Neuronal stem cell (in vitro differentiated cells): Measurements from ENCODE around the gene CCM2L.
A peak's percentile ranks its signal among the peaks of the same experiment; 100 is the strongest.

ENCODE experiments used
- DNase-seq: peaks from one replicate; pipeline ENCODE4 v3.0.0-alpha.2; 2013; ENCODE audit warnings: low spot score
- H2AFZ ChIP-seq: one replicate; pipeline ENCODE4 v1.6.1; 2013; ENCODE audit warnings: mild to moderate bottlenecking, low read length, inconsistent platforms
- H2AK5ac ChIP-seq: 2 replicates; pipeline ENCODE4 v1.6.1; 2013; ENCODE audit warnings: low read depth, mild to moderate bottlenecking, inconsistent platforms, low read length, moderate library complexity, mixed read lengths
- H2BK120ac ChIP-seq: 2 replicates; pipeline ENCODE4 v1.6.1; 2013; ENCODE audit warnings: low read depth, mild to moderate bottlenecking, inconsistent platforms, low read length, moderate library complexity, mixed read lengths
- H2BK12ac ChIP-seq: one replicate; pipeline ENCODE4 v1.6.1; 2013; ENCODE audit warnings: low read length, inconsistent platforms
- H2BK15ac ChIP-seq: 2 replicates; pipeline ENCODE4 v1.6.1; 2013; ENCODE audit warnings: mild to moderate bottlenecking, low read length, inconsistent platforms, mixed read lengths
- H2BK5ac ChIP-seq: one replicate; pipeline ENCODE4 v1.6.1; 2013; ENCODE audit warnings: inconsistent platforms, mild to moderate bottlenecking, low read length, moderate library complexity
- H3K14ac ChIP-seq: one replicate; pipeline ENCODE4 v1.6.1; 2013; ENCODE audit warnings: low read length, inconsistent platforms
- H3K18ac ChIP-seq: 2 replicates; pipeline ENCODE4 v1.6.1; 2013; ENCODE audit warnings: low read length, inconsistent platforms
- H3K23ac ChIP-seq: 2 replicates; pipeline ENCODE4 v1.6.1; 2013; ENCODE audit warnings: low read depth, mild to moderate bottlenecking, mixed read lengths, low read length, inconsistent platforms; ENCODE audit not compliant: poor library complexity
- H3K27ac ChIP-seq: replicated peaks from 3 replicates; pipeline ENCODE4 v1.5.1; 2013; ENCODE audit warnings: low read length, inconsistent platforms
- H3K27me3 ChIP-seq, 3 experiments: 2 replicates each; pipeline ENCODE4 v1.6.1; 2013; ENCODE audit warnings: low read length in 3 of 3, mild to moderate bottlenecking in 2 of 3, inconsistent platforms in 1 of 3, low read depth in 1 of 3, mixed read lengths in 1 of 3, moderate library complexity in 1 of 3; ENCODE audit not compliant: control insufficient read depth in 3 of 3, insufficient read depth in 3 of 3
- H3K36me3 ChIP-seq, 2 donors: replicated peaks in 1 of 2; 2 replicates each; pipeline ENCODE4 v1.6.1; 2013; ENCODE audit warnings: low read length in 2 of 2; ENCODE audit not compliant: control insufficient read depth in 2 of 2, insufficient read depth in 2 of 2
- H3K4ac ChIP-seq: 2 replicates; pipeline ENCODE4 v1.6.1; 2013; ENCODE audit warnings: inconsistent platforms, mild to moderate bottlenecking, low read length, moderate library complexity
- H3K4me1 ChIP-seq, 2 donors: 1 replicate in 1 of 2; 2 replicates in 1 of 2; pipeline ENCODE4 v1.6.1; 2013; ENCODE audit warnings: low read length in 2 of 2, low read depth in 1 of 2; ENCODE audit not compliant: control insufficient read depth in 2 of 2, insufficient read depth in 1 of 2
- H3K4me2 ChIP-seq: one replicate; pipeline ENCODE4 v1.6.1; 2013; ENCODE audit warnings: mild to moderate bottlenecking, low read length, inconsistent platforms; ENCODE audit not compliant: insufficient read depth, poor library complexity, severe bottlenecking
- H3K4me3 ChIP-seq, 2 donors: 2 replicates each; pipeline ENCODE4 v1.5.1; 2013; ENCODE audit warnings: low read length in 2 of 2, mild to moderate bottlenecking in 2 of 2, inconsistent platforms in 1 of 2, moderate library complexity in 1 of 2
- H3K79me1 ChIP-seq: one replicate; pipeline ENCODE4 v1.6.1; 2013; ENCODE audit warnings: low read depth, mild to moderate bottlenecking, inconsistent platforms, low read length, moderate library complexity
- H3K9ac ChIP-seq: one replicate; pipeline ENCODE4 v1.6.1; 2013; ENCODE audit warnings: mild to moderate bottlenecking, low read depth, low read length, inconsistent platforms; ENCODE audit not compliant: poor library complexity
- H3K9me3 ChIP-seq, 2 donors: replicated peaks in 1 of 2; 2 replicates each; pipeline versions ENCODE3 to v1.6.1; 2013; ENCODE audit warnings: low read length in 2 of 2, mild to moderate bottlenecking in 2 of 2, inconsistent platforms in 1 of 2, low read depth in 1 of 2, mixed read lengths in 1 of 2, moderate library complexity in 1 of 2; ENCODE audit not compliant: control insufficient read depth in 2 of 2, insufficient read depth in 1 of 2
- H4K8ac ChIP-seq: one replicate; pipeline ENCODE4 v1.6.1; 2013; ENCODE audit warnings: low read depth, mild to moderate bottlenecking, inconsistent platforms, low read length, moderate library complexity
- H4K91ac ChIP-seq: one replicate; pipeline ENCODE4 v1.6.1; 2013; ENCODE audit warnings: low read length, low read depth, mild to moderate bottlenecking, inconsistent platforms; ENCODE audit not compliant: poor library complexity
- WGBS, 2 donors: extraction: QIAGEN DNeasy Blood & Tissue Kit; methylation state at CpG; one replicate each; pipeline ENCODE4 v1.1.7; 2013; ENCODE audit warnings: missing lambda C conversion rate in 2 of 2, mixed read lengths in 1 of 2; ENCODE audit not compliant: insufficient read length in 2 of 2, insufficient replicate concordance in 1 of 2; ENCODE audit errors: extremely low coverage in 2 of 2; 5-methylcytosine and 5-hydroxymethylcytosine counted together

CCM2L gene

DNA sequence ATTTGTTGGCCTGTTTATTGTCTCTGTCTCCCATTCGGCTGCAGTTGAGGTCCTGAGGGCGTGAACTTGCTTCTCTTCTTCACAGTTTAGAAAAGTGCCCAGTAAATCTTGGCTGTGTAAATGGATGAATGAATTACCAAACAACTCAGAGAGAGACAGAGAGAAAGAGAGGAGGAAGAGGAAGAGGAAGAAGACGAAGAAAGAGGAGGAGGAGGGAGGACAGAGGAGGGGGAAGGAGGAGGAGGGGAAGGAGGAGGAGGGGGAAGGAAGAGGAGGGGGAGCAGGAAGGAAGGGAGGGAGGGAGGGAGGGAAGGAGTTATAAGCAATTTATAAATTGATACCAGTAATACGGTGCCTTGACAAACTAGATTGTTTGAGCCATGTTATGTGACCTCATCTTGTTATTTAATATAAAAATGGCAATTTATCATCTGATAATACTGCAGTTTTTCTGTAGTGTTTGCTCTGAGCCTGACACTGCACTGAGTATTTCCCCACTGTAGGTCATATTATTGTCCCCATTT is 60.5 kb downstream of the CCM2L start:
- peaks cover 0 to 2% of the 10 kb centered on the region in 2 donors for H3K4me1 ChIP-seq
- no peak overlapping the region for H3K4ac ChIP-seq
- H2BK120ac ChIP-seq = no peak overlapping the region
- H3K9me3 ChIP-seq = no peaks in the 10 kb centered on the region
- no peak overlapping the region for H4K91ac ChIP-seq
- no CpG with 5 or more reads among the region's 4 CpGs for WGBS, 2 donors
- no peak overlapping the region for H2BK5ac ChIP-seq
- no peak overlapping the region for H4K8ac ChIP-seq
- H3K14ac ChIP-seq = peak overlapping the region; percentile 58
- H3K27me3 ChIP-seq = peaks cover 0 to 45% (median 0%) of the 10 kb centered on the region in 3 experiments
- H3K36me3 ChIP-seq = no peaks in the 10 kb centered on the region
- no peak overlapping the region for H2AFZ ChIP-seq
- no peak overlapping the region for H3K4me3 ChIP-seq
- H3K9ac ChIP-seq = no peak overlapping the region
- no peak overlapping the region for H3K18ac ChIP-seq
- no peak for DNase-seq
- no peaks in the 10 kb centered on the region for H3K79me1 ChIP-seq
- H2AK5ac ChIP-seq = no peak overlapping the region
- H2BK12ac ChIP-seq = no peak overlapping the region
- H3K4me2 ChIP-seq = no peak overlapping the region
- no peak overlapping the region for H2BK15ac ChIP-seq
- H3K23ac ChIP-seq = no peak overlapping the region
- H3K27ac ChIP-seq = no peak overlapping the region

DNA sequence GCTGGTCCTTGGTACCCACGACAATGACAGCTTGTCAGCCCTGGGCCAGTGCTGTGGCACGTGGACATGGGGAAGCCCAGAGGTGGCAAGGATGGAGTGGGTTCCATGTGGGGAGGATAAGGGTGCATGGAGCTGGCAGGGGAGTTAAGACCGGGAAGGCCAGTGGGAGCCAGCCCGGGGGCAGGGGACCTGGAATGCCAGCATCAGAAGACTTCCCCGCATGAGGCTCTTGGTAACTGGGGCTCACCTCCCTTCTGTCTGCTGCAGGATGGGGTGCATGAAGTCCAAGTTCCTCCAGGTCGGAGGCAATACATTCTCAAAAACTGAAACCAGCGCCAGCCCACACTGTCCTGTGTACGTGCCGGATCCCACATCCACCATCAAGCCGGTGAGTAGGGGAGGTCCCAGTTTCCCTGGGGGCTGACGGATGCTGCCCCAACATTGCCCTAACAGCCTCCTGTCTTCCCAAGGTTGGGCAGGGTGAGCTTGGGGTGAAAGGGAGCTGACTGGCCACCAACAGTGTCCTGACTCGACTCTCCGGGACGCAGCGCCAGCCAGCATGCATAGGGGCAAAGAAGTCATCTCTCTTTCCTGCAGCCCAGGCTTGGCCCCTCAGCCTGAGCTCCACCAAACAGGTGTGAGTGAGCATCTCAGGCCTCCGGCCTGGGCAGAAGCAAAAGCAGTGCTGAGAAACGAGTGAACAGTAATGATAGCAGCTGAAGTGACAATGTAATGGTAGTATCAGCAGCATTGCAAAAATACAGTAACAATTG is 61.3 kb downstream of the CCM2L start:
- Histone ChIP-seq H3K27ac (no peak overlapping the region), H4K91ac (no peak overlapping the region), H3K27me3 (peaks cover 0 to 45% (median 0%) of the 10 kb centered on the region in 3 experiments), H3K9ac (peak overlapping the region; percentile 68), H3K79me1 (no peaks in the 10 kb centered on the region), H2BK120ac (no peak overlapping the region), H3K18ac (peak overlapping the region; percentile 49), H3K14ac (peak overlapping the region; percentile 58), H3K4me2 (no peak overlapping the region), H2AFZ (no peak overlapping the region), H3K4me3 (no peak overlapping the region), H2BK12ac (no peak overlapping the region), H3K23ac (peak overlapping the region; percentile 46), H3K36me3 (no peaks in the 10 kb centered on the region), H3K4me1 (peaks cover 0 to 2% of the 10 kb centered on the region in 2 donors), H3K4ac (no peak overlapping the region), H3K9me3 (no peaks in the 10 kb centered on the region), H2BK15ac (no peak overlapping the region), H2AK5ac (no peak overlapping the region), H4K8ac (no peak overlapping the region), H2BK5ac (no peak overlapping the region)
- WGBS, 2 donors = no CpG with 5 or more reads among the region's 17 CpGs
- no peak for DNase-seq

DNA sequence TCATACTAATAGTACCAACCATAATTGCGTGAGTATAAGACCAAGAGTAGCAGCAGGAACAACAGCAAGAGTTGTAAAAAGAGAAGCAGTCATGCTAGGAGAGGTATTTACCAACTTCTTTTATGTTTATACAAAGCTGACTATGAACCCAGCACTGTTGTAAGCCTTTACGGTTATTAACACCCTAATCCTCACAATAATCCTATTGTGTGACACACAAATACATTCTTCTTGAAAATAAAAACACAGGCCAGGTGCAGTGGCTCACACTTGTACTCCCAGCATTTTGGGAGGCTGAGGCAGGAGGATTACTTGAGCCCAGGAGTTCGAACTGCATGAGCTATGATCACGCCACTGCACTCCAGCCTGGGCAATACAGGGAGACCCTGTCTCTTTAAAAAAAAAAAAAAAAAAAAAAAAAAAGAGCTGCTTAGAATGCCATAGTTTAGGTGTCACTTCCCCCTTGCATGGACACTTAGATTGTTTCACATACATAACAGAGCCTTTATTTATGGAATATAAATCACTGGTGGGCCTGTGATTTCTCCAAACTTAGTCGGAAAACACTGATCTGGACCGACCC is 62.0 kb downstream of the CCM2L start:
- Histone ChIP-seq H4K8ac (no peak overlapping the region), H2BK15ac (no peak overlapping the region), H3K4me3 (no peak overlapping the region), H3K36me3 (no peaks in the 10 kb centered on the region), H4K91ac (no peak overlapping the region), H2BK12ac (no peak overlapping the region), H3K9ac (no peak overlapping the region), H3K23ac (no peak overlapping the region), H3K4ac (no peak overlapping the region), H3K4me1 (peaks cover 0 to 2% of the 10 kb centered on the region in 2 donors), H3K27me3 (peaks cover 0 to 45% (median 0%) of the 10 kb centered on the region in 3 experiments), H2AFZ (no peak overlapping the region), H2AK5ac (no peak overlapping the region), H3K9me3 (no peaks in the 10 kb centered on the region), H3K4me2 (no peak overlapping the region), H3K79me1 (no peaks in the 10 kb centered on the region), H3K27ac (no peak overlapping the region), H3K14ac (no peak overlapping the region), H2BK5ac (no peak overlapping the region), H2BK120ac (no peak overlapping the region), H3K18ac (no peak overlapping the region)
- no CpG with 5 or more reads among the region's 6 CpGs for WGBS, 2 donors
- DNase-seq = no peak

DNA sequence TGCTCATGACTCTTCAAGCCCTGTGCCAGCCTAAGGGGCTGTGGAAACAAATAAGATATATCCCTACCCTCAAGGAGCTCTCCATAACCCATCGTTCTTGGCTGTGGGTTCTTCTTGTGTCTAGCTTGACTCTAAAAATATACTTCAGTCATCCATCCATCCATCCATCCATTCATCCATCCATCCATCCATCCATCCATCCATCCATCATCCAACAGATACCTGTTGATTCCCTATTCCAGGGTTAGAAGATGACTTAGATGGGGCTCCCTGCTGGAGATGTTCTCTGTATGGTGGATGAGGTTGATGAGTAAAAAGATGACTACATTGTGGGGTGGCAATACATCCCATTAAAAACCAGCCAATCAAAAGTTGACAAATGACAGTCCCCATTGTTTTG is 65.3 kb downstream of the CCM2L start:
- H2BK15ac ChIP-seq = no peak overlapping the region
- no peak overlapping the region for H3K4ac ChIP-seq
- no peak overlapping the region for H2AK5ac ChIP-seq
- H3K4me3 ChIP-seq = no peak overlapping the region
- no peaks in the 10 kb centered on the region for H3K79me1 ChIP-seq
- H3K14ac ChIP-seq = no peak overlapping the region
- H2AFZ ChIP-seq = no peak overlapping the region
- H2BK5ac ChIP-seq = no peak overlapping the region
- no peak overlapping the region for H3K27ac ChIP-seq
- no peak overlapping the region for H3K9ac ChIP-seq
- H2BK120ac ChIP-seq = no peak overlapping the region
- no peak overlapping the region for H4K91ac ChIP-seq
- no peak overlapping the region for H2BK12ac ChIP-seq
- no peaks in the 10 kb centered on the region for H3K36me3 ChIP-seq
- no peak overlapping the region for H4K8ac ChIP-seq
- no peak for DNase-seq
- no peak overlapping the region for H3K4me2 ChIP-seq
- no CpG with 5 or more reads among the region's 1 CpG for WGBS, 2 donors
- H3K23ac ChIP-seq = no peak overlapping the region
- H3K18ac ChIP-seq = no peak overlapping the region
- H3K9me3 ChIP-seq = no peaks in the 10 kb centered on the region
- no peaks in the 10 kb centered on the region for H3K4me1 ChIP-seq
- peaks cover 0 to 34% (median 0%) of the 10 kb centered on the region in 3 experiments for H3K27me3 ChIP-seq
